GM23248 (cell line): ENCODE results near the gene ASB13. TPM values are rescaled to one million over a fixed set of nuclear protein-coding genes. Genes with fewer than 3 reads are reported as not detected.
A peak's percentile ranks its signal among the peaks of the same experiment; 100 is the strongest.

ENCODE experiments used
- DNase-seq: peaks from one replicate; pipeline ENCODE4 v3.0.0-alpha.2; 2015
- H2AFZ ChIP-seq: fragments of 200-600 bp; sonication (generic); 2 replicates; pipeline ENCODE4 v1.6.1; 2016; ENCODE audit warnings: antibody characterized with exemption
- H3F3A ChIP-seq: fragments of 200-600 bp; sonication (generic); 2 replicates; pipeline ENCODE4 v1.6.1; 2016; ENCODE audit warnings: mild to moderate bottlenecking, antibody characterized with exemption, mixed run types; ENCODE audit not compliant: insufficient read depth
- H3K27ac ChIP-seq: fragments of 200-600 bp; sonication (generic); 2 replicates; pipeline ENCODE4 v1.5.1; 2016; ENCODE audit warnings: mild to moderate bottlenecking
- H3K27me3 ChIP-seq: fragments of 200-600 bp; sonication (generic); replicated peaks from 2 replicates; pipeline ENCODE4 v1.6.1; 2016; ENCODE audit warnings: mild to moderate bottlenecking; ENCODE audit not compliant: insufficient read depth
- H3K36me3 ChIP-seq: fragments of 200-600 bp; sonication (generic); 2 replicates; pipeline ENCODE4 v1.6.1; 2016; ENCODE audit warnings: low read depth, mild to moderate bottlenecking
- H3K4me1 ChIP-seq: fragments of 200-600 bp; sonication (generic); 2 replicates; pipeline ENCODE4 v1.6.1; 2016; ENCODE audit warnings: mild to moderate bottlenecking; ENCODE audit not compliant: insufficient read depth
- H3K4me2 ChIP-seq: fragments of 200-600 bp; sonication (generic); one replicate; pipeline ENCODE4 v1.6.1; 2016; ENCODE audit warnings: mild to moderate bottlenecking; ENCODE audit not compliant: unreplicated experiment
- H3K4me3 ChIP-seq: fragments of 200-600 bp; sonication (generic); 2 replicates; pipeline ENCODE4 v1.5.1; 2016; ENCODE audit warnings: mild to moderate bottlenecking
- H3K79me2 ChIP-seq: fragments of 200-600 bp; sonication (generic); 2 replicates; pipeline ENCODE4 v1.6.1; 2016; ENCODE audit warnings: mild to moderate bottlenecking; ENCODE audit not compliant: insufficient read depth
- H3K9ac ChIP-seq: fragments of 200-600 bp; sonication (generic); 2 replicates; pipeline ENCODE4 v1.6.1; 2016; ENCODE audit warnings: mild to moderate bottlenecking
- H3K9me2 ChIP-seq: fragments of 200-600 bp; sonication (generic); 2 replicates; pipeline ENCODE4 v1.6.1; 2016; ENCODE audit warnings: mixed run types, mild to moderate bottlenecking, moderate library complexity; ENCODE audit not compliant: insufficient read depth
- H3K9me3 ChIP-seq: fragments of 200-600 bp; sonication (generic); one replicate; pipeline ENCODE4 v1.6.1; 2017; ENCODE audit warnings: low read depth
- H4K20me1 ChIP-seq: fragments of 200-600 bp; sonication (generic); 2 replicates; pipeline ENCODE4 v1.6.0; 2016; ENCODE audit not compliant: insufficient read depth
- EZH2 ChIP-seq: fragments of 200-600 bp; sonication (generic); IDR thresholded peaks from 2 replicates; pipeline ENCODE4 v1.6.1; 2018; ENCODE audit warnings: antibody characterized with exemption, mild to moderate bottlenecking; ENCODE audit not compliant: insufficient read depth, poor library complexity, severe bottlenecking
- EZH2phosphoT487 ChIP-seq: fragments of 200-600 bp; sonication (generic); IDR thresholded peaks from 2 replicates; pipeline ENCODE4 v1.6.1; 2018; ENCODE audit warnings: antibody characterized with exemption, moderate library complexity, mild to moderate bottlenecking, low read depth; ENCODE audit not compliant: insufficient read depth
- WGBS, 2 experiments: methylation state at CpG; one replicate each; pipeline ENCODE4 v1.1.6; 2015 to 2017; ENCODE audit warnings: low lambda C conversion rate in 2 of 2, low coverage in 1 of 2; ENCODE audit errors: missing lambda C conversion rate in 2 of 2; 5-methylcytosine and 5-hydroxymethylcytosine counted together
- in situ Hi-C: fragments of 300-500 bp; cut with MboI; formaldehyde crosslinking; loops from 2 replicates; pipeline ENCODE4 v1.15.0; 2020
- polyA plus RNA-seq: library from polyadenylated mRNA; unstranded; fragments of >200 nt; fragmentation: Nextera tagmentation; extraction: Ambion mirVana; gene quantifications from 2 replicates; pipeline ENCODE4 v1.2.1, GENCODE V29; 2016
- small RNA-seq: library from RNA; depleted of rRNA; stranded (forward); fragments of <200 nt; gene quantifications from one replicate; pipeline ENCODE3, GENCODE V24; 2014; ENCODE audit warnings: low read depth, low replicate concordance
- total RNA-seq: library from RNA; depleted of rRNA; stranded (reverse); fragments of >200 nt; shearing (Covaris generic); gene quantifications from 2 replicates; pipeline ENCODE4 v1.2.3, GENCODE V29; 2014; rRNA removed

The ASB13 gene
- total and polyA plus RNA-seq, 2 experiments from 2014 or later = 7.5 to 8.9 TPM

DNA sequence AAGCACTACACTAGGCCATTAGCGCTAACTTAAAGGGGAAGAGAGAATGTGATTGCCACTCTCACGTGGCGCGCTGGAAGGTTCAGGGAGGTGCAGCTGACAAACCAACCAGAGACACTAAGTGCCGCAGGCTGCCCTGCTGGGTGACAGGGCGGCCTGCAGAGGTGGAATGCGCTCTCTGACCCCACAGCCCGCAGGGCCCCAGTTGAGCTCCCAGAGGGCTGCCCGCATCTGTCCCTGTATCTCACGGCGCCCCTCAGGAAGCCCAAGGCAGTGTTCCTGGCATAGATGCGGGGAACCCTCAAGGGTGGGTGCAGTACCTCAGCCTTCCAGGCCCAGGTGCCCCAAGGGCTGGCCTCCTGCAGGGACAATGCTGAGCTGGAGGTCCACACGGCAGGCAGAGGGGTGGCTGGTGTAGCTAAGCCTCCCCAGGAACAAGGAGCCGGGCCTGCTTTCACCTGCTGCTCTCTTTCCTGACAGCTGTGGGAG is 75.0 kb downstream of the ASB13 start:
- peaks cover 30% of the 10 kb centered on the region for H3F3A ChIP-seq
- H3K36me3 ChIP-seq = no peaks in the 10 kb centered on the region
- H3K27me3 ChIP-seq = no peaks in the 10 kb centered on the region
- no peaks in the 10 kb centered on the region for H3K9me2 ChIP-seq
- H3K27ac ChIP-seq = no peak overlapping the region
- H3K4me1 ChIP-seq = peaks cover 34% of the 10 kb centered on the region
- TF ChIP-seq EZH2 (no peak), EZH2phosphoT487 (no peak)
- no peaks in the 10 kb centered on the region for H3K9me3 ChIP-seq
- H3K9ac ChIP-seq = no peak overlapping the region
- H2AFZ ChIP-seq = no peak overlapping the region
- H3K79me2 ChIP-seq = no peaks in the 10 kb centered on the region
- H3K4me2 ChIP-seq = no peak overlapping the region
- H4K20me1 ChIP-seq = no peaks in the 10 kb centered on the region
- H3K4me3 ChIP-seq = no peak overlapping the region
- 92 to 93% methylated on average over 14 of the region's 14 CpGs for WGBS, 2 experiments
- in situ Hi-C loops = no loop called here
- no peak for DNase-seq

DNA sequence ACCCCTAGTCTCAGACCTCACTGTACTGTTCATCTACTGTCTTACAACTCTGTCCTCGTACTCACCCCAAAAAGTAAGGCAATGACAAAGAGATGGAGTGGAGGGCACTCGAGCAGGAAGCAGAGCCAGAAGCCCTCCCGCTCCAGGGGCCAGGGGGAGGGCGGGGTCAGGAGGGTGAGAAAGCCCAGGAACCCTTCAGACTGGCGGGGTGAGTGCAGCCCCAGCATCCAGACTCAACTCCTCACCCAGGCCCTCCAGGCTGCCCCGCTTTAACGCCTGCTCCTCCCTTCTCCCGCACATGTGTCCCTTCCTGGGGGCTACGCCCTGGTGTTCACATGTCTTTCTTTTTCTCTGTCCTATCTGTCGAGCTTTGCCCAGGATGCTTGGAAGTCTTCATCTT is 75.6 kb downstream of the ASB13 start:
- TF ChIP-seq EZH2 = no peak
- no peak for TF ChIP-seq EZH2phosphoT487
- no peak overlapping the region for H3K4me3 ChIP-seq
- H3K27ac ChIP-seq = no peak overlapping the region
- no peaks in the 10 kb centered on the region for H3K27me3 ChIP-seq
- H2AFZ ChIP-seq = no peak overlapping the region
- in situ Hi-C loops = no loop called here
- H3K4me2 ChIP-seq = no peak overlapping the region
- no peaks in the 10 kb centered on the region for H3K9me3 ChIP-seq
- H3K36me3 ChIP-seq = no peaks in the 10 kb centered on the region
- H3K79me2 ChIP-seq = no peaks in the 10 kb centered on the region
- peaks cover 36% of the 10 kb centered on the region for H3K4me1 ChIP-seq
- DNase-seq = no peak
- H3K9me2 ChIP-seq = no peaks in the 10 kb centered on the region
- no peak overlapping the region for H3K9ac ChIP-seq
- H4K20me1 ChIP-seq = no peaks in the 10 kb centered on the region
- WGBS, 2 experiments = 90 to 93% methylated on average over 8 to 10 of the region's 10 CpGs
- peaks cover 30% of the 10 kb centered on the region for H3F3A ChIP-seq

DNA sequence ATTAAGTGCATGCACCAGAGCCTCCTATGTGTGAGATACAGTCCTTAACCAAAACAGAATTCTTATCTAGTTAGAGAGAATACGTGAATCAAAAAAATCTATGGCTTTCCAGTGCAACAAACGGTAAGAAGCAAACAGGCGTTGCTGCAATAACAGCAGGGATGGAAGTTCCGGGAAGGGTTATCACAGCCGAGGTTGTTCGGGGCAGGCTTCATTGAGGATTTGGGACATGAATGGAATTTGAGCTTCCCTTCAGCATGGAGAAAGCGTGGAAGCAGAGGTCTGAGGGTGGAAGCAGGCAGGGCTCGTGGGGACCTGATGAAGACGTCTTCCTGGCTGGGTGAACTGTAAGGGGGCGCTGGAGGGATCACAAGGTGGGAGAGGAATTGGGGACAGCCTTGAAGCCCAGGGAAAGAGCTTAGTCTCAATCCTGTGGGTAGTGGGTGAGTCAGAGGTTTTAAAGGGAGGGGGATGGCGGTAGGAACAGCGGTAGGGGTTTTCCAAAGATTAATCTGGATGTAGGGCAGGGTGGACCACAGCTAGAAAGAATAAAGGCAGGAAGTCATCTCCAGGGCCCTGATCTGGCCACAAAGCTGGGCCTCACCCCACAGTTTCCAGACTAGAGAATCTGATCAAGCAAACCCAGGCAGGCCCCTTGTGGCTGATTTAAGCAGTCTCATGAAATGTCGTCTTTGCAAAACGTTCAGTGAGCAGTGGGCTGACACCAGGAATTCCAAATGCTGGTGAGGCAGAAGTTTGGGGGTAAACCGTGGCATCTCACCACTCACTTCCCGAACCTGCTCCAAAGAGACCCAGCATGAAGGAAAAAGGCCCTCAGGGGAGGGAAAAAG is 76.5 kb downstream of the ASB13 start:
- Histone ChIP-seq H3K36me3 (no peaks in the 10 kb centered on the region), H3K79me2 (no peaks in the 10 kb centered on the region), H3K27me3 (no peaks in the 10 kb centered on the region), H3K4me2 (no peak overlapping the region), H3F3A (peaks cover 27% of the 10 kb centered on the region), H4K20me1 (no peaks in the 10 kb centered on the region), H2AFZ (peak overlapping the region; percentile 45), H3K9me2 (no peaks in the 10 kb centered on the region), H3K4me1 (peaks cover 34% of the 10 kb centered on the region), H3K4me3 (no peak overlapping the region), H3K9ac (no peak overlapping the region), H3K9me3 (no peaks in the 10 kb centered on the region), H3K27ac (no peak overlapping the region)
- WGBS, 2 experiments = 75 to 78% methylated on average over 16 of the region's 16 CpGs
- TF ChIP-seq EZH2phosphoT487 (no peak), EZH2 (no peak)
- peak; percentile 54 for DNase-seq
- in situ Hi-C loops = no loop called here

DNA sequence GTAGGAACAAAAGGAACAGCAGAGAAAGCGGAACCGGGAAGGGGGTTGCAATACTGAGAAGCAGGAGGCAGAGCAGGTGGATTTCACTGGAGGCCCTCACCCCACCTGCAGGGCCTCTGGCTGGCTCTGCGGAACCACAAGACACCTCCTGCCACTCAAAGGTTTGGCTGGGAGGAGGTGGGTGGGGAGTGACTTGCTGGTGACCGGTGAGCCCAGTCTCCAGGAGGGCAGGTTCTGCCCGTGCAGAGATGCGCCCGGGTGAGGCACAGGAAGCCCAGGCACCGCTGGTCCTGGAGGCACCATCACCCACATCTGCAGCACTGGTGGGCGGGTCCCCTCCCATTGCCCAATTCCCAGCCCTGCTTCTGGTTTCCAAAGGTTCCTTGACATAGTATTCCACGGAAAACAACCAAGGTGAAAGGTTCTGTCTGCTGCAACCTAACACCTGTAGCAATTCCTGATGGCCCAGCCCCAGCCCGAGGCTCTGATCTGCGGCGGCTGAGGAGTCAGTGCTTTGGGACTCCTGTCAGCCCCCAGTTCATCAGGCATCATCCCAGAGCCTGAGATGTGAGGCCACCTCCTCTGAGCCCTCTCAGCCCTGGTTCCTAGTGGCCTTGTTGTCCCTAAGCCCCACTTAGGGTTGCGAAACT is 77.3 kb downstream of the ASB13 start:
- no peaks in the 10 kb centered on the region for H3K9me3 ChIP-seq
- H3K27me3 ChIP-seq = no peaks in the 10 kb centered on the region
- H4K20me1 ChIP-seq = no peaks in the 10 kb centered on the region
- peaks cover 34% of the 10 kb centered on the region for H3K4me1 ChIP-seq
- 83 to 94% methylated on average over 14 of the region's 14 CpGs for WGBS, 2 experiments
- peaks cover 26% of the 10 kb centered on the region for H3F3A ChIP-seq
- no peaks in the 10 kb centered on the region for H3K9me2 ChIP-seq
- no peak overlapping the region for H3K9ac ChIP-seq
- TF ChIP-seq EZH2phosphoT487 (no peak), EZH2 (no peak)
- H3K4me2 ChIP-seq = no peak overlapping the region
- no peak overlapping the region for H3K27ac ChIP-seq
- H3K4me3 ChIP-seq = no peak overlapping the region
- no peak for DNase-seq
- H3K79me2 ChIP-seq = no peaks in the 10 kb centered on the region
- no peak overlapping the region for H2AFZ ChIP-seq
- in situ Hi-C loops = no loop called here
- no peaks in the 10 kb centered on the region for H3K36me3 ChIP-seq

Small RNA genes lying within 50 kb of the gene (small RNA-seq; reads per million reads assigned to genes)
- not detected for gene AL365356.2
- not detected for gene RN7SL445P

Other genes starting within 250 kb of the ASB13 start
- gene CALML5, start 167.0 kb downstream of the ASB13 start, total RNA-seq = not detected in 2 replicates
- gene CALML5, start 167.0 kb downstream of the ASB13 start, polyA plus RNA-seq = not detected in 2 replicates
- not detected in 2 replicates for gene CALML3, start 141.6 kb downstream of the ASB13 start, total RNA-seq
- gene CALML3, start 141.6 kb downstream of the ASB13 start, polyA plus RNA-seq = not detected in 2 replicates
- 51.9 and 60.7 TPM in 2 replicates for gene TASOR2, start 18.2 kb upstream of the ASB13 start, total RNA-seq
- gene TASOR2, start 18.2 kb upstream of the ASB13 start, polyA plus RNA-seq = 16.8 and 19.9 TPM in 2 replicates
- gene GDI2, start 146.8 kb upstream of the ASB13 start, total RNA-seq = 311 and 350 TPM in 2 replicates
- 195 and 206 TPM in 2 replicates for gene GDI2, start 146.8 kb upstream of the ASB13 start, polyA plus RNA-seq
- 5.4 and 5.9 TPM in 2 replicates for gene ANKRD16, start 223.3 kb upstream of the ASB13 start, total RNA-seq
- gene ANKRD16, start 223.3 kb upstream of the ASB13 start, polyA plus RNA-seq = 2.7 and 3.1 TPM in 2 replicates
- gene FBH1, start 223.6 kb upstream of the ASB13 start, total RNA-seq = 79.3 and 87.6 TPM in 2 replicates
- 66.4 and 71.4 TPM in 2 replicates for gene FBH1, start 223.6 kb upstream of the ASB13 start, polyA plus RNA-seq